ENCODE data around the gene ZNF600. TPM values are rescaled to one million over a fixed set of nuclear protein-coding genes. Genes with fewer than 3 reads are reported as not detected.
"Not testable (repeated sequence)": the region's sequence is repeated elsewhere in the genome, so short reads cannot be mapped to it uniquely, and the experiment has no call there.

Gene ZNF600
- total and polyA plus RNA-seq, 2 experiments from 2014 or later = 1.9 to 3.5 TPM

- no peaks in the 10 kb centered on the region for H3K79me2 ChIP-seq (ENCODE audit: insufficient read depth)
- no peak overlapping the region for H3K9ac ChIP-seq
- H4K20me1 ChIP-seq (ENCODE audit: insufficient read depth) = no peaks in the 10 kb centered on the region
- H3K9me3 ChIP-seq (ENCODE audit: low read depth) = no peaks in the 10 kb centered on the region
- no peak overlapping the region for H3K4me3 ChIP-seq
- no peak for DNase-seq
- no peaks in the 10 kb centered on the region for H3K27me3 ChIP-seq (replicated peaks; ENCODE audit: insufficient read depth)
- in situ Hi-C loops (cut with MboI) = no loop called here
- no peaks in the 10 kb centered on the region for H3K9me2 ChIP-seq (ENCODE audit: insufficient read depth)
- H3K36me3 ChIP-seq (ENCODE audit: low read depth) = peaks cover 6% of the 10 kb centered on the region; the same call in 1 of the 2 replicates
- no peak overlapping the region for H2AFZ ChIP-seq
- WGBS, 2 experiments (ENCODE audit: low coverage in 1 of 2, low lambda C conversion rate in 2 of 2, missing lambda C conversion rate in 2 of 2) = 43 to 55% methylated on average over 1 of the region's 1 CpG
- H3F3A ChIP-seq (ENCODE audit: insufficient read depth) = peaks cover 14% of the 10 kb centered on the region; the same call in 1 of the 2 replicates
- peaks cover 8% of the 10 kb centered on the region; the same call in 1 of the 2 replicates for H3K4me1 ChIP-seq (ENCODE audit: insufficient read depth)
- no peak overlapping the region for H3K27ac ChIP-seq
- H3K4me2 ChIP-seq (ENCODE audit: unreplicated experiment) = no peak overlapping the region
- TF ChIP-seq EZH2phosphoT487 (IDR thresholded peaks at IDR 0.05; ENCODE audit: insufficient read depth, low read depth) (no peak), EZH2 (IDR thresholded peaks at IDR 0.05; ENCODE audit: insufficient read depth, poor library complexity, severe bottlenecking) (no peak)
Observed at GRCh38 chr19:52716522-52716921, 70.1 kb downstream of the ZNF600 start.

GRCh38 chr19:52715902-52716301, 70.7 kb downstream of the ZNF600 start:
- H3F3A ChIP-seq (ENCODE audit: insufficient read depth) = peaks cover 14% of the 10 kb centered on the region; the same call in 1 of the 2 replicates
- H3K9ac ChIP-seq; H3K4me3 ChIP-seq; H3K79me2 ChIP-seq (ENCODE audit: insufficient read depth); H3K9me2 ChIP-seq (ENCODE audit: insufficient read depth); H3K4me1 ChIP-seq (ENCODE audit: insufficient read depth); H2AFZ ChIP-seq; H4K20me1 ChIP-seq (ENCODE audit: insufficient read depth); H3K36me3 ChIP-seq (ENCODE audit: low read depth); H3K9me3 ChIP-seq (ENCODE audit: low read depth); H3K27me3 ChIP-seq (replicated peaks; ENCODE audit: insufficient read depth); H3K27ac ChIP-seq; in situ Hi-C loops (cut with MboI): not testable (repeated sequence)
- DNase-seq = peak; percentile 54
- peak overlapping the region; percentile 13 for H3K4me2 ChIP-seq (ENCODE audit: unreplicated experiment)
- WGBS, 2 experiments (ENCODE audit: low coverage in 1 of 2, low lambda C conversion rate in 2 of 2, missing lambda C conversion rate in 2 of 2) = 6 to 7% methylated on average over 4 of the region's 4 CpGs

GRCh38 chr19:52715330-52715729, 71.3 kb downstream of the ZNF600 start:
- H3K9ac ChIP-seq; H3K79me2 ChIP-seq (ENCODE audit: insufficient read depth); in situ Hi-C loops (cut with MboI); H4K20me1 ChIP-seq (ENCODE audit: insufficient read depth); H3K4me1 ChIP-seq (ENCODE audit: insufficient read depth); H3K4me3 ChIP-seq; DNase-seq; H3K27ac ChIP-seq; H2AFZ ChIP-seq; H3K9me3 ChIP-seq (ENCODE audit: low read depth); H3K9me2 ChIP-seq (ENCODE audit: insufficient read depth); H3K36me3 ChIP-seq (ENCODE audit: low read depth); H3K27me3 ChIP-seq (replicated peaks; ENCODE audit: insufficient read depth): not testable (repeated sequence)
- H3F3A ChIP-seq (ENCODE audit: insufficient read depth) = peaks cover 14% of the 10 kb centered on the region; the same call in 1 of the 2 replicates
- 53 to 58% methylated on average over 5 of the region's 5 CpGs for WGBS, 2 experiments (ENCODE audit: low coverage in 1 of 2, low lambda C conversion rate in 2 of 2, missing lambda C conversion rate in 2 of 2)
- peak overlapping the region; percentile 13 for H3K4me2 ChIP-seq (ENCODE audit: unreplicated experiment)

Other genes with a start within 250 kb of the ZNF600 start
- gene ZNF701, start 216.5 kb downstream of the ZNF600 start, total RNA-seq (2014; rRNA removed; shearing (Covaris generic)) = 6.7 and 12.6 TPM in 2 replicates
- gene ZNF701, start 216.5 kb downstream of the ZNF600 start, polyA plus RNA-seq (2016; fragmentation: Nextera tagmentation; extraction: Ambion mirVana) = 5.5 and 6.7 TPM in 2 replicates
- gene ZNF83, start 148.4 kb downstream of the ZNF600 start, total RNA-seq (2014; rRNA removed; shearing (Covaris generic)) = 29.1 and 55.8 TPM in 2 replicates
- 24.7 and 27.9 TPM in 2 replicates for gene ZNF83, start 148.4 kb downstream of the ZNF600 start, polyA plus RNA-seq (2016; fragmentation: Nextera tagmentation; extraction: Ambion mirVana)
- gene ZNF611, start 51.7 kb downstream of the ZNF600 start, total RNA-seq (2014; rRNA removed; shearing (Covaris generic)) = 6.7 and 7.7 TPM in 2 replicates
- gene ZNF611, start 51.7 kb downstream of the ZNF600 start, polyA plus RNA-seq (2016; fragmentation: Nextera tagmentation; extraction: Ambion mirVana) = 5.5 and 7.8 TPM in 2 replicates
- 12.9 and 18.7 TPM in 2 replicates for gene ZNF28, start 34.8 kb upstream of the ZNF600 start, total RNA-seq (2014; rRNA removed; shearing (Covaris generic))
- 13.4 and 13.7 TPM in 2 replicates for gene ZNF28, start 34.8 kb upstream of the ZNF600 start, polyA plus RNA-seq (2016; fragmentation: Nextera tagmentation; extraction: Ambion mirVana)
- gene ZNF468, start 70.8 kb upstream of the ZNF600 start, total RNA-seq (2014; rRNA removed; shearing (Covaris generic)) = 14.1 and 19.1 TPM in 2 replicates
- 9.6 and 10.0 TPM in 2 replicates for gene ZNF468, start 70.8 kb upstream of the ZNF600 start, polyA plus RNA-seq (2016; fragmentation: Nextera tagmentation; extraction: Ambion mirVana)
- gene ZNF320, start 110.8 kb upstream of the ZNF600 start, total RNA-seq (2014; rRNA removed; shearing (Covaris generic)) = 3.8 and 16.4 TPM in 2 replicates
- 4.3 and 5.3 TPM in 2 replicates for gene ZNF320, start 110.8 kb upstream of the ZNF600 start, polyA plus RNA-seq (2016; fragmentation: Nextera tagmentation; extraction: Ambion mirVana)
- 0.76 and 5.1 TPM in 2 replicates for gene ZNF888, start 136.6 kb upstream of the ZNF600 start, total RNA-seq (2014; rRNA removed; shearing (Covaris generic))
- 1.4 and 1.6 TPM in 2 replicates for gene ZNF888, start 136.6 kb upstream of the ZNF600 start, polyA plus RNA-seq (2016; fragmentation: Nextera tagmentation; extraction: Ambion mirVana)
- gene ZNF816, start 176.1 kb upstream of the ZNF600 start, total RNA-seq (2014; rRNA removed; shearing (Covaris generic)) = 3.0 and 6.7 TPM in 2 replicates
- gene ZNF816, start 176.1 kb upstream of the ZNF600 start, polyA plus RNA-seq (2016; fragmentation: Nextera tagmentation; extraction: Ambion mirVana) = 4.3 and 4.7 TPM in 2 replicates
- not detected in 2 replicates for gene ERVV-1, start 227.1 kb upstream of the ZNF600 start, total RNA-seq (2014; rRNA removed; shearing (Covaris generic))
- not detected in 2 replicates for gene ERVV-1, start 227.1 kb upstream of the ZNF600 start, polyA plus RNA-seq (2016; fragmentation: Nextera tagmentation; extraction: Ambion mirVana)

Measured in GM23248 (cell line).